Neutrophil (primary cell): Measurements from ENCODE around the gene CLCN1.

Source experiments
- H3K27ac ChIP-seq: fragments of 200-600 bp; sonication (generic); 2 replicates; pipeline ENCODE4 v1.5.1; 2016; ENCODE audit warnings: mild to moderate bottlenecking, moderate library complexity
- H3K27me3 ChIP-seq: fragments of 200-600 bp; sonication (generic); 2 replicates; pipeline ENCODE4 v1.6.0; 2016; ENCODE audit warnings: mild to moderate bottlenecking
- H3K36me3 ChIP-seq: fragments of 200-600 bp; sonication (generic); 2 replicates; pipeline ENCODE4 v1.5.1; 2017
- H3K4me1 ChIP-seq, 2 experiments: fragments of 200-600 bp in 1 of 2; sonication (generic) in 1 of 2; 1 replicate in 1 of 2; 2 replicates in 1 of 2; pipeline versions ENCODE4 v1.5.1 to v1.6.1; 2013 to 2016; ENCODE audit warnings: low read depth in 1 of 2, low read length in 1 of 2, mild to moderate bottlenecking in 1 of 2, moderate library complexity in 1 of 2; ENCODE audit not compliant: control insufficient read depth in 1 of 2, insufficient read depth in 1 of 2
- H3K4me3 ChIP-seq, 2 experiments: fragments of 200-600 bp in 1 of 2; sonication (generic) in 1 of 2; 1 replicate in 1 of 2; 2 replicates in 1 of 2; pipeline ENCODE4 v1.5.1; 2013 to 2016; ENCODE audit warnings: low read depth in 1 of 2, low read length in 1 of 2, mild to moderate bottlenecking in 1 of 2, moderate library complexity in 1 of 2
- H3K9me3 ChIP-seq: fragments of 200-600 bp; sonication (generic); 2 replicates; pipeline ENCODE4 v1.5.1; 2016
- CTCF ChIP-seq: fragments of 200-600 bp; sonication (generic); IDR thresholded peaks from 2 replicates; pipeline ENCODE4 v1.5.1; 2016; ENCODE audit warnings: antibody characterized with exemption

CLCN1 gene

DNA sequence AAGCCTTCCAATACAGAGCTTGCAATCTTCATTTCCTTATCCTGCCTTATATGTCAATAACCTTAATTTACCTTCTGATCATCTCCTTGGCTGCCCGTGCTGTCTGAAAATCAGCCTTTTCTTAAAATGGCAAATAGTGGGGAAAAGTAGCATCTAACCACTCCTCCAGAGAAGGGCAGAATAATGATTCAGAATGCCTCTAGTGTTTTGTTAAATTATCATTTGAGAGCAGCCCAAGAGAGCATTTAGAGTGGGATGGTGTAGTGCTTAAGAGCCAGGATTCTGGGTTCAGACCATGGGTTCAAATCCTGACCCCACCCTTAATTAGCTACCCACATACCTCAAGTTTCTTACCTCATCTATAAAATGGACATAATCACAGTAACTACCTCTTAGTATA lies 35.8 kb upstream of the CLCN1 start:
- Histone ChIP-seq H3K27me3 (no peaks in the 10 kb centered on the region), H3K4me1 (no peaks in the 10 kb centered on the region), H3K36me3 (no peaks in the 10 kb centered on the region), H3K9me3 (no peaks in the 10 kb centered on the region), H3K4me3 (no peak overlapping the region), H3K27ac (no peak overlapping the region)
- TF ChIP-seq CTCF = no peak

DNA sequence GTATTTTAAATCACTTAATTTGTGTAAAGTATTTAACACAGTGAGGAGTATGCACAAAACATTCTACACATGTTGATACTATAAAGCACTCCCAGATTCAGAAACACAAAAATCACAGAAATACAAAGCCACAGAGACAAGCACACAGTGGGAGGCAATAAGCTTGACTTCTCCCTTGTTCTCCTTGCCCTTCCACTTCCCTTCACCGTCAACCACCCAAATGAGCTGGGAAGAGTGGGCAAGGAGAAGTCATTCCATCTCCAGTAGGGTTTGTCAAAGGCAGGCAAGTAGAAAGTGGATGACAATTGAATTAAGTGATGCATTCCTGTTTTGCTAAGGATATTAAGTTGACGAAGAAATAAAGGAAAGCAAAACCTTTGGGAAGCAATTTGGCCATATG lies 35.3 kb upstream of the CLCN1 start:
- Histone ChIP-seq H3K9me3 (no peaks in the 10 kb centered on the region), H3K4me1 (no peaks in the 10 kb centered on the region), H3K4me3 (no peak overlapping the region), H3K36me3 (no peaks in the 10 kb centered on the region), H3K27ac (no peak overlapping the region), H3K27me3 (no peaks in the 10 kb centered on the region)
- no peak for TF ChIP-seq CTCF

GRCh38 chr7:143281529-143281928 lies 34.4 kb upstream of the CLCN1 start:
- Histone ChIP-seq H3K4me3 (no peak overlapping the region), H3K27me3 (no peaks in the 10 kb centered on the region), H3K4me1 (no peaks in the 10 kb centered on the region), H3K9me3 (no peaks in the 10 kb centered on the region), H3K36me3 (no peaks in the 10 kb centered on the region), H3K27ac (no peak overlapping the region)
- no peak for TF ChIP-seq CTCF

GRCh38 chr7:143282124-143282523 lies 33.8 kb upstream of the CLCN1 start:
- TF ChIP-seq CTCF = no peak

GRCh38 chr7:143283381-143283780 lies 32.5 kb upstream of the CLCN1 start:
- Histone ChIP-seq H3K36me3 (no peaks in the 10 kb centered on the region), H3K4me1 (peaks cover 6% of the 10 kb centered on the region in 2 experiments), H3K27me3 (no peaks in the 10 kb centered on the region), H3K27ac (no peak overlapping the region), H3K4me3 (no peak overlapping the region), H3K9me3 (no peaks in the 10 kb centered on the region)
- TF ChIP-seq CTCF = no peak

More at GRCh38 chr7:143282124-143282523, 33.8 kb upstream of the CLCN1 start:
- H3K4me1 ChIP-seq = no peaks in the 10 kb centered on the region
- no peaks in the 10 kb centered on the region for H3K27me3 ChIP-seq
- H3K36me3 ChIP-seq = no peaks in the 10 kb centered on the region
- H3K4me3 ChIP-seq = no peak overlapping the region
- no peak overlapping the region for H3K27ac ChIP-seq
- H3K9me3 ChIP-seq = no peaks in the 10 kb centered on the region
